ENCODE results near the gene DUSP18. TPM values are rescaled to one million over a fixed set of nuclear protein-coding genes. Genes with fewer than 3 reads are reported as not detected.
A peak's percentile ranks its signal among the peaks of the same experiment; 100 is the strongest.

The DUSP18 gene
- total RNA-seq, 1 donor = 14.1 TPM

- Histone ChIP-seq H3K4me3 (ENCODE audit: insufficient read depth, low read length) (no peak overlapping the region), H2AFZ (ENCODE audit: low read length) (no peak overlapping the region), H3K27ac (ENCODE audit: low read depth, low read length) (no peak overlapping the region), H3K4me2 (ENCODE audit: insufficient read depth, low read length) (no peak overlapping the region), H3K36me3 (ENCODE audit: insufficient read depth, low read length) (no peaks in the 10 kb centered on the region), H3K9me3 (ENCODE audit: low read depth, low read length) (no peaks in the 10 kb centered on the region), H4K20me1 (ENCODE audit: insufficient read depth, low read length) (no peaks in the 10 kb centered on the region), H3K27me3 (ENCODE audit: insufficient read depth, low read length) (peaks cover 2% of the 10 kb centered on the region), H3K79me2 (ENCODE audit: insufficient read depth, low read length) (no peaks in the 10 kb centered on the region), H3K4me1 (ENCODE audit: insufficient read depth, low read length) (no peaks in the 10 kb centered on the region)
- TF ChIP-seq CTCF (IDR thresholded peaks at IDR 0.05; ENCODE audit: extremely low read depth, low read depth, low read length) = no peak
- DNase-seq (ENCODE audit: insufficient read length, low spot score, missing footprints) = no peak
These were observed 52.1 kb downstream of the DUSP18 start for GRCh38 chr22:30615543-30615954.

GRCh38 chr22:30614879-30615278, 52.8 kb downstream of the DUSP18 start:
- no peak overlapping the region for H3K4me2 ChIP-seq (ENCODE audit: insufficient read depth, low read length)
- no peaks in the 10 kb centered on the region for H3K4me1 ChIP-seq (ENCODE audit: insufficient read depth, low read length)
- H3K9me3 ChIP-seq (ENCODE audit: low read depth, low read length) = no peaks in the 10 kb centered on the region
- no peak overlapping the region for H3K4me3 ChIP-seq (ENCODE audit: insufficient read depth, low read length)
- DNase-seq (ENCODE audit: insufficient read length, low spot score, missing footprints) = no peak
- no peak overlapping the region for H2AFZ ChIP-seq (ENCODE audit: low read length)
- no peaks in the 10 kb centered on the region for H3K79me2 ChIP-seq (ENCODE audit: insufficient read depth, low read length)
- no peaks in the 10 kb centered on the region for H4K20me1 ChIP-seq (ENCODE audit: insufficient read depth, low read length)
- H3K27ac ChIP-seq (ENCODE audit: low read depth, low read length) = no peak overlapping the region
- TF ChIP-seq CTCF (IDR thresholded peaks at IDR 0.05; ENCODE audit: extremely low read depth, low read depth, low read length) = no peak
- no peaks in the 10 kb centered on the region for H3K36me3 ChIP-seq (ENCODE audit: insufficient read depth, low read length)
- peaks cover 2% of the 10 kb centered on the region for H3K27me3 ChIP-seq (ENCODE audit: insufficient read depth, low read length)

GRCh38 chr22:30614268-30614667, 53.4 kb downstream of the DUSP18 start:
- no peak for TF ChIP-seq CTCF (IDR thresholded peaks at IDR 0.05; ENCODE audit: extremely low read depth, low read depth, low read length)
- no peak for DNase-seq (ENCODE audit: insufficient read length, low spot score, missing footprints)

GRCh38 chr22:30612789-30613188, 54.9 kb downstream of the DUSP18 start:
- Histone ChIP-seq H3K4me1 (ENCODE audit: insufficient read depth, low read length) (peaks cover 14% of the 10 kb centered on the region), H3K27ac (ENCODE audit: low read depth, low read length) (no peak overlapping the region)

More at GRCh38 chr22:30614268-30614667, 53.4 kb downstream of the DUSP18 start:
- Histone ChIP-seq H3K4me3 (ENCODE audit: insufficient read depth, low read length) (no peak overlapping the region), H3K36me3 (ENCODE audit: insufficient read depth, low read length) (no peaks in the 10 kb centered on the region), H3K27me3 (ENCODE audit: insufficient read depth, low read length) (peaks cover 2% of the 10 kb centered on the region), H3K79me2 (ENCODE audit: insufficient read depth, low read length) (no peaks in the 10 kb centered on the region), H3K4me2 (ENCODE audit: insufficient read depth, low read length) (no peak overlapping the region), H3K4me1 (ENCODE audit: insufficient read depth, low read length) (peaks cover 6% of the 10 kb centered on the region), H4K20me1 (ENCODE audit: insufficient read depth, low read length) (no peaks in the 10 kb centered on the region), H3K27ac (ENCODE audit: low read depth, low read length) (no peak overlapping the region), H2AFZ (ENCODE audit: low read length) (no peak overlapping the region), H3K9me3 (ENCODE audit: low read depth, low read length) (no peaks in the 10 kb centered on the region)

More at GRCh38 chr22:30612789-30613188, 54.9 kb downstream of the DUSP18 start:
- H3K4me2 ChIP-seq (ENCODE audit: insufficient read depth, low read length) = no peak overlapping the region
- no peak overlapping the region for H3K4me3 ChIP-seq (ENCODE audit: insufficient read depth, low read length)
- no peaks in the 10 kb centered on the region for H4K20me1 ChIP-seq (ENCODE audit: insufficient read depth, low read length)
- H3K36me3 ChIP-seq (ENCODE audit: insufficient read depth, low read length) = no peaks in the 10 kb centered on the region
- DNase-seq (ENCODE audit: insufficient read length, low spot score, missing footprints) = peak; percentile 32
- no peaks in the 10 kb centered on the region for H3K9me3 ChIP-seq (ENCODE audit: low read depth, low read length)
- H3K79me2 ChIP-seq (ENCODE audit: insufficient read depth, low read length) = no peaks in the 10 kb centered on the region
- H2AFZ ChIP-seq (ENCODE audit: low read length) = no peak overlapping the region
- H3K27me3 ChIP-seq (ENCODE audit: insufficient read depth, low read length) = peaks cover 2% of the 10 kb centered on the region
- TF ChIP-seq CTCF (IDR thresholded peaks at IDR 0.05; ENCODE audit: extremely low read depth, low read depth, low read length) = no peak

Other genes with a start within 250 kb of the DUSP18 start
- 5.3 and 6.9 TPM in 2 replicates for gene MTFP1, start 242.1 kb downstream of the DUSP18 start, total RNA-seq
- not detected in 2 replicates for gene SEC14L3, start 195.9 kb downstream of the DUSP18 start, total RNA-seq
- gene SEC14L4, start 162.2 kb downstream of the DUSP18 start, total RNA-seq = under 0.01 TPM in 2 replicates
- gene SEC14L6, start 121.1 kb downstream of the DUSP18 start, total RNA-seq = not detected in 2 replicates
- gene GAL3ST1, start 93.2 kb downstream of the DUSP18 start, total RNA-seq = not detected in 2 replicates
- 61.6 and 64.8 TPM in 2 replicates for gene PES1, start 76.0 kb downstream of the DUSP18 start, total RNA-seq
- gene TCN2, start 60.7 kb downstream of the DUSP18 start, total RNA-seq = 13.6 and 18.8 TPM in 2 replicates
- gene SLC35E4, start 32.1 kb downstream of the DUSP18 start, total RNA-seq = 13.0 TPM in 2 replicates
- 4.3 and 6.8 TPM in 2 replicates for gene OSBP2, start 27.0 kb upstream of the DUSP18 start, total RNA-seq